Measurements from ENCODE around the gene CATSPERB.
"Not testable (repeated sequence)": the region's sequence is repeated elsewhere in the genome, so short reads cannot be mapped to it uniquely, and the experiment has no call there.

CATSPERB gene

DNA sequence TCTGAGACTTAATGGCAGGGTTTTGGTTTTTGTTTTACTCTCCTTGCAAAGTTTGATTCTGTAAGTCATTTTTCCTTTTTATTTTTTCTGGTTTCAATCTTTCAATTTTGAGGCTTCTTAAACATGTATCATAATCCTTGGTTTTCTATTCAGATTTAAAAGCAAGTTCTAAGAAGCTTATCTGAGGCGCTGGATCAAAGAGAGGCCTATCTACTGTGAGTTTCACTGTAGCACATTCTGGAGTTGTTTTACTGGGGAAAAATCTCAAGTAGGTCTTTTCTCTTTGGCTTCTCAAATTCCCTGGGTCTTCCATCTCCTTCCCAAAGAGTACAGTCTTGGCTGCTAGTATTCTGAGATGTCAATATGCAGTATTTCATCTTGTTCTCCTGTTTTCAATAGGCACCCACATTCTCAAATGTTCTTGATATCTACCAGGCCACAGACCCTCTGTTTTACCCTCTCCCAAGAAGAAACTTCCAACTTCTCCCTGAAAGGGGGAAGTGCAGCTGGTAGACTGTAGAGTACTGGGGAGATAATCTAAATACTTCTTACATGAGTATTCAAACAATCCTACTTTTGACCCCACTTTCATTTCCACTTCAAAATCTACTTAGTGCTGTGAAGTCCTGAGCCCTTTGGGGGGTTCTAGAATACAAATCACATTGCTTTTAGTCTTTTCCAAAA is 10.9 kb upstream of the CATSPERB start:
- ChIA-PET CTCF (no interaction called here), POLR2A (no interaction called here)
- no peak for DNase-seq (ENCODE audit: extremely low spot score)
- TF ChIP-seq BHLHE40 (IDR thresholded peaks at IDR 0.05; ENCODE audit: borderline replicate concordance), result no peak

DNA sequence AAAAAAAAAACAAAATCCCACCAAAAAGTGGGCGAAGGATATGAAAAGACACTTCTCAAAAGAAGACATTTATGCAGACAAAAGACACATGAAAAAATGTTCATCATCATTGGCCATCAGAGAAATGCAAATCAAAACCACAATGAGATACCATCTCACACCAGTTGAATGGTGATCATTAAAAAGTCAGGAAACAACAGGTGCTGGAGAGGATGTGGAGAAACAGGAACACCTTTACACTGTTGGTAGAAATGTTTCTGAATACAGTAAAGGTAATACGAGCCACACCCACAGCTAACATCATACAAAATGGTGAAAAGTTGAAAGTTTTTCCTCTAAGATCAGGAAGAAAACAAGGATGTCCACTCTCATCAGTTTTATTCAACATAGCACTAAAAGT is 8.0 kb upstream of the CATSPERB start:
- POLR2A ChIA-PET, CTCF ChIA-PET: not testable (repeated sequence)

DNA sequence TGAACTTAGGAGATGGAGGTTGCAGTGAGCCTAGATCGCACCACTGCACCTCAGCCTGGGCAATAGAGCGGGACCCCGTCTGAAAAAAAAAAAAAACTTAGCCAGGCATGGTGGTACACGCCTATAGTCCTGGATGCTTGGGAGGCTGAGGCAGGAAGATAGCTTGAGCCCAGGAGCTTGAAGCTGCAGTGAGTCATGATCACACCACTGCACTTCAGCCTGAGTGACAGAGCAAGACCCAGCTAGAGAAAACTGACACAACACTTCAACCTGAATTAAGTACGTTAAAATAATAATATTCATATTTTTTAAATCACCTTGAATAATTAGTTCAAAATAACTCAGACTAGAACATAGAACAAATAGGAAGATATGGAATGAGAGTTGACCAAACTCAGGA is 5.7 kb upstream of the CATSPERB start:
- ChIA-PET CTCF (no interaction called here), POLR2A (no interaction called here)
- TF ChIP-seq SP1 (IDR thresholded peaks at IDR 0.05), result no peak
- no peak for TF ChIP-seq ZNF384 (IDR thresholded peaks at IDR 0.05)
- TF ChIP-seq, protein P1, sequence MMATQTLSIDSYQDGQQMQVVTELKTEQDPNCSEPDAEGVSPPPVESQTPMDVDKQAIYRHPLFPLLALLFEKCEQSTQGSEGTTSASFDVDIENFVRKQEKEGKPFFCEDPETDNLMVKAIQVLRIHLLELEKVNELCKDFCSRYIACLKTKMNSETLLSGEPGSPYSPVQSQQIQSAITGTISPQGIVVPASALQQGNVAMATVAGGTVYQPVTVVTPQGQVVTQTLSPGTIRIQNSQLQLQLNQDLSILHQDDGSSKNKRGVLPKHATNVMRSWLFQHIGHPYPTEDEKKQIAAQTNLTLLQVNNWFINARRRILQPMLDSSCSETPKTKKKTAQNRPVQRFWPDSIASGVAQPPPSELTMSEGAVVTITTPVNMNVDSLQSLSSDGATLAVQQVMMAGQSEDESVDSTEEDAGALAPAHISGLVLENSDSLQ (IDR thresholded peaks at IDR 0.05), result no peak
- no peak for TF ChIP-seq FOXA1 (IDR thresholded peaks at IDR 0.05)
- no peak for TF ChIP-seq ARNT (IDR thresholded peaks at IDR 0.05)
- DNase-seq (ENCODE audit: extremely low spot score), result no peak

More for the DNA sequence above, 8.0 kb upstream of the CATSPERB start:
- DNase-seq (ENCODE audit: extremely low spot score), result not testable (repeated sequence)

DNA sequence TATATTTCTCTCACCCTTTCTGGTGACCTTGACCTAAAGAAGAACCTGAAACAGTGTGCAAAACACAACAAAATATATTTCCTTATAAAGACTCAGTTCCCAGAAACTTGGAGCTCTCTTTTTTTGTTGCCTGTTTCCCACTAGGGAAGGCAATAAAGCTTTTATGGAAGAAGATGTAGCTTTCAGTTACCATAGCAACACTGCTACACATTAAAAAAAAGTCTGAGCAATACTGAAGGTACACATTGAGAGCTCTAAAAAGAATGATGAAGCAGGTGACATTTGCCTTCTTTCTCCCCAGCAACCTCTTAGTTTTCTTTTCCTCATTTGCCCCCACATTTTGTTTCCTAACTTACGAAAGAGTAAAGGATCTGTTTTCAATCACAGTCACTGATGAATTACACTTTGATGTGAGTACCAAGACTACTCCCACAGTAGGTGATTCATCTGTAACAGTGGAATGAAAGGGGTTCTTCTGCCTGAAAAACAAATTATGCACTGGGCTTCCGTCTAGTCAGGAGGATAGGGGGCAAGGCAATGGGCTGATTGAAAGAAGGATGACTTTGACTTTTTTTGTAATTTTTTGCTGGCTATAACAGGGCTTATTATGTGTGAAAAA is 1.1 kb upstream of the CATSPERB start:
- no peak for DNase-seq (ENCODE audit: extremely low spot score)
- TF ChIP-seq SUZ12 (IDR thresholded peaks at IDR 0.05) (no peak), ARNT (IDR thresholded peaks at IDR 0.05) (no peak), ELF4 (IDR thresholded peaks at IDR 0.05) (no peak), CTBP1 (IDR thresholded peaks at IDR 0.05; ENCODE audit: borderline replicate concordance) (no peak), SP1 (IDR thresholded peaks at IDR 0.05) (no peak), TARDBP (IDR thresholded peaks at IDR 0.05) (no peak), LEF1 (IDR thresholded peaks at IDR 0.05; ENCODE audit: borderline replicate concordance) (no peak), HDGF (IDR thresholded peaks at IDR 0.05; ENCODE audit: borderline replicate concordance) (no peak), L3MBTL2 (conservative IDR thresholded peaks at IDR 0.05) (no peak), FOXM1 (IDR thresholded peaks at IDR 0.05; ENCODE audit: borderline replicate concordance) (no peak), BHLHE40 (IDR thresholded peaks at IDR 0.05; ENCODE audit: borderline replicate concordance) (no peak), FOXK2 (IDR thresholded peaks at IDR 0.05) (no peak), NFRKB (IDR thresholded peaks at IDR 0.05) (no peak)

DNA sequence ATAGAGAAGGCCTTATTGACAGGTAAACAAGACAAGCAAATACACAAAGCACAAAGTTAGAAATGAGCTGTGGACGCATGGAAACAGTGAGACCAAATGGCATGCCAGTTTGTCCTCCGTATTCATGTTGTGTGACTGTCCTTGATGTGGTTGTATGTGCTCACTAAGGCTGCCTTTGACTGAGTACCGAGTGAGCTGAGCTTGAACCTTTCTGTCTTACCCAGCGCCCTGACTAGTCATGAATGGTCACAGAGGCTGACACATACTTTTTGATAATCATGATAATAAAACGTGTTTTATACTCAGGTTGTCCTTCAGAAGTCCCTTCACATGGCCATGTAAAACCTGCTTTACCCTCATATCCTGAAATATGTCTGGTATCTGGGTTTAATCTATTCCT is 553 bp upstream of the CATSPERB start:
- ChIA-PET POLR2A (no interaction called here), CTCF (no interaction called here)
- no peak for DNase-seq (ENCODE audit: extremely low spot score)
- no peak for TF ChIP-seq ELF4 (IDR thresholded peaks at IDR 0.05)
- no peak for TF ChIP-seq NFRKB (IDR thresholded peaks at IDR 0.05)

More for the DNA sequence above, 1.1 kb upstream of the CATSPERB start:
- POLR2A ChIA-PET, result no interaction called here
- CTCF ChIA-PET, result no interaction called here

DNA sequence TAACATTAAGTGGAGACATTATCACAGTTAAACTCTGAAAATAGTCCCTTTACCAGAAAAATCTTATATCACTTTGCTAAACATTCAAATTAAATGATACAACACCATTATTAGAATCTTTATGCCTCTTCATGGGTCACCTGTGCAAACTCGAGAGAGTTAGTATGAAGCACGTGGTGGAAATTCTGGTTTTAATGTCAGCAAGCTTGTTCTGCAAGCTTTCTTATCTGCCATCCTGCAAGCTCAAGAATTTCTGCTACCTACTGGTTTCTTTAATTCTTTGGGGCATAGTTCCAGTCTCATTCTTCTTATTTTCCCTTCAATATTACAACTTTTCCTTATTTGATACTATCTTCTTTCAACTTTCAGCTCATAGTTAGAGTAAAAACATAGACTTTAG is 868 bp downstream of the CATSPERB start:
- ChIA-PET CTCF (no interaction called here), POLR2A (no interaction called here)
- DNase-seq (ENCODE audit: extremely low spot score), result no peak
- TF ChIP-seq TARDBP (IDR thresholded peaks at IDR 0.05) (no peak), SUZ12 (IDR thresholded peaks at IDR 0.05) (no peak), FOXK2 (IDR thresholded peaks at IDR 0.05) (no peak), LEF1 (IDR thresholded peaks at IDR 0.05; ENCODE audit: borderline replicate concordance) (no peak), SP1 (IDR thresholded peaks at IDR 0.05) (no peak), CTBP1 (IDR thresholded peaks at IDR 0.05; ENCODE audit: borderline replicate concordance) (no peak), HDGF (IDR thresholded peaks at IDR 0.05; ENCODE audit: borderline replicate concordance) (no peak), FOXM1 (IDR thresholded peaks at IDR 0.05; ENCODE audit: borderline replicate concordance) (no peak), NFRKB (IDR thresholded peaks at IDR 0.05) (no peak), ELF4 (IDR thresholded peaks at IDR 0.05) (no peak), FOXA1 (IDR thresholded peaks at IDR 0.05) (no peak)
- TF ChIP-seq, protein P1 (IDR thresholded peaks at IDR 0.05), result no peak

DNA sequence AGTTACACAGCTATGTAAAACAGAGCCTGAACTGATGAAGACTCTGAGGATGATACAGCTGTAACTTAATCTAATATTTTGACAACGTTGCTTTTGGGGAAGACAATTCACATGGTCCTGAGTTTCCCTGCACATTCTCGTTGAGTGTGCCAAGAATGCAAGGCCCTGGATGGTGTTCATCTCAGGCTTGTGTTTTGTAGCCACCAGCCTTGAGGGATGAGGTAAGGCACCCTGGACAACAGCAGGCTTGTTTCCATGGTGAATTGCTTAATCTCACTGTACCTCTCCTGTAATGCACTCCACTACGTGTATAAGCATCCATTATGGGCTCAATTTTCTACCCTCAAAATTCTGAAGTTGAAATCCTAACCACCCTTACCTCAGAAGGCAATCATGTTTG is 2.1 kb downstream of the CATSPERB start:
- CTCF ChIA-PET, result no interaction called here
- POLR2A ChIA-PET, result no interaction called here

DNA sequence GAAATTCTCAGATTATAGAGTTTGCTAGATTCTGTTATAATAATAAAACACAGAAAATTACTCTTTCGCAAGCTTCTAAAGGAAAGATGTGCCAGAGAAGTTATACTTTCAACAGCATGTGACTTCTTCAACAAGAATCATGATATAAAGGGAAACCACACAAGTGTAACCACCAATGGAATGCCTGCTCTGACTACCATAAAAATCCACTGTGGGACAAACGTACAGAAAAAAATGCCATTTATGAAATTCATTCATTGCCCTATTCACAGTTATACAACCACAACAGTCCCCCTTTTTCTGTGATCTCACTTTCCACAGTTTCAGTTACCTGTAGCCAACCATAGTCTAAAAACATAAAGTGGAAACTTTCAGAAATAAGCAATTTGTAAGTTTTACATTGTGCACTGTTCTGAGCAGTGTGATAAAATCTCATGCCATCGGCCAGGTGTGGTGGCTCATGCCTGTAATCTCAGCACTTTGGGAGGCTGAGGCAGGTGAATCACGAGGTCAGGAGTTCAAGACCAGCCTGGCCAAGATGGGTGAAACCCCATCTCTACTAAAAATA is 3.2 kb downstream of the CATSPERB start:
- CTCF ChIA-PET, result no interaction called here
- POLR2A ChIA-PET, result no interaction called here
- no peak for TF ChIP-seq ARNT (IDR thresholded peaks at IDR 0.05)
- TF ChIP-seq LEF1 (IDR thresholded peaks at IDR 0.05; ENCODE audit: borderline replicate concordance), result no peak
- no peak for TF ChIP-seq L3MBTL2 (conservative IDR thresholded peaks at IDR 0.05)
- no peak for TF ChIP-seq TARDBP (IDR thresholded peaks at IDR 0.05)
- TF ChIP-seq FOXK2 (IDR thresholded peaks at IDR 0.05), result no peak
- no peak for TF ChIP-seq FOXA1 (IDR thresholded peaks at IDR 0.05)
- no peak for DNase-seq (ENCODE audit: extremely low spot score)

More for the DNA sequence above, 2.1 kb downstream of the CATSPERB start:
- DNase-seq (ENCODE audit: extremely low spot score), result no peak
- no peak for TF ChIP-seq TARDBP (IDR thresholded peaks at IDR 0.05)
- no peak for TF ChIP-seq CTBP1 (IDR thresholded peaks at IDR 0.05; ENCODE audit: borderline replicate concordance)

Data from HEK293T (cell line).